Fibroblast of peridontal ligament (primary cell): Measurements from ENCODE around the gene AGTRAP.

Source experiments
- DNase-seq: peaks from one replicate; pipeline ENCODE4 v3.0.0-alpha.2; 2010; ENCODE audit errors: extremely low read depth

AGTRAP gene

DNA sequence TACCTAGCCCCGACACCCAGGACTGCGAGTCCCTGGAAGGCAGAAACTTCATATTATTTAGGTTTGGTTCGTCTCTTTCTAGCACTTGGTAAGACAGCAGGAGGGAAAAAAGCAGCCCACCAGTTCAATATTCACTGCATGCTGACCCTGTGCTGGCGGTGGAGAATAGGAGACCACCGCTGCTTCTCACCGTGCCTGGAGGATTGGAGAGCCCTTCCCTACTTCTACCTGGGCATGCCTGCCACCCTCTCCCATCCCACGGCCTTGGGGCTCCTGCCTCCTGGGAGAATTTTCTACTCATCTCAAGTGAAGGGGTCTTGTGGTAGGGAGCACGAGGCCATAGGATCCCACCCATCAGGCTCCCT is 64.4 kb downstream of the AGTRAP start:
- DNase-seq = no peak
